CD14-positive monocyte (primary cell): ENCODE results near the gene DDX10. TPM values are rescaled to one million over a fixed set of nuclear protein-coding genes. Genes with fewer than 3 reads are reported as not detected.

Experiments used
- DNase-seq, 3 donors: peaks; one replicate each; pipeline ENCODE4 v3.0.0-alpha.2; 2011 to 2022
- H2AFZ ChIP-seq: 2 replicates; pipeline ENCODE4 v1.6.0; 2012; ENCODE audit warnings: mild to moderate bottlenecking, low read depth, low read length, inconsistent platforms; ENCODE audit not compliant: insufficient read depth, poor library complexity, severe bottlenecking
- H3K27ac ChIP-seq, 2 donors: 1 replicate in 1 of 2; 2 replicates in 1 of 2; pipeline ENCODE4 v1.5.1; 2012 to 2013; ENCODE audit warnings: low read length in 2 of 2, control low read depth in 1 of 2, inconsistent platforms in 1 of 2, low read depth in 1 of 2, mild to moderate bottlenecking in 1 of 2
- H3K27me3 ChIP-seq, 2 donors: one replicate each; pipeline versions ENCODE4 v1.6.0 to v1.6.1; 2011 to 2013; ENCODE audit warnings: low read length in 2 of 2; ENCODE audit not compliant: control insufficient read depth in 2 of 2, insufficient read depth in 2 of 2
- H3K36me3 ChIP-seq, 2 donors: replicated peaks in 1 of 2; 1 replicate in 1 of 2; 2 replicates in 1 of 2; pipeline versions ENCODE4 v1.5.1 to v1.6.1; 2012 to 2013; ENCODE audit warnings: low read length in 2 of 2, control low read depth in 1 of 2, inconsistent platforms in 1 of 2, mild to moderate bottlenecking in 1 of 2; ENCODE audit not compliant: insufficient read depth in 2 of 2, control insufficient read depth in 1 of 2
- H3K4me1 ChIP-seq, 2 donors: 1 replicate in 1 of 2; 2 replicates in 1 of 2; pipeline versions ENCODE4 v1.5.1 to v1.6.1; 2012 to 2013; ENCODE audit warnings: low read length in 2 of 2, control low read depth in 1 of 2, inconsistent platforms in 1 of 2, mild to moderate bottlenecking in 1 of 2, moderate library complexity in 1 of 2; ENCODE audit not compliant: insufficient read depth in 2 of 2, control insufficient read depth in 1 of 2
- H3K4me2 ChIP-seq: replicated peaks from 2 replicates; pipeline ENCODE3; 2012; ENCODE audit warnings: low read length, moderate library complexity, mild to moderate bottlenecking; ENCODE audit not compliant: poor library complexity, severe bottlenecking; ENCODE audit errors: extremely low read depth
- H3K4me3 ChIP-seq, 3 experiments: fragments of 200-600 bp in 1 of 3; sonication (generic) in 1 of 3; replicated peaks in 1 of 3; 1 replicate in 2 of 3; 2 replicates in 1 of 3; pipeline ENCODE4 v1.5.1; 2011 to 2013; ENCODE audit warnings: low read length in 3 of 3, mild to moderate bottlenecking in 3 of 3, control low read depth in 2 of 3, low read depth in 2 of 3, inconsistent platforms in 1 of 3, moderate library complexity in 1 of 3
- H3K79me2 ChIP-seq: 2 replicates; pipeline ENCODE4 v1.6.0; 2012; ENCODE audit warnings: mild to moderate bottlenecking, control low read depth, inconsistent platforms, low read length, moderate library complexity; ENCODE audit not compliant: insufficient read depth
- H3K9ac ChIP-seq: 2 replicates; pipeline ENCODE4 v1.6.0; 2017; ENCODE audit warnings: low read length, mild to moderate bottlenecking; ENCODE audit not compliant: insufficient read depth, poor library complexity, severe bottlenecking
- H3K9me3 ChIP-seq, 2 donors: replicated peaks in 1 of 2; 1 replicate in 1 of 2; 2 replicates in 1 of 2; pipeline versions ENCODE4 v1.5.1 to v1.6.1; 2012 to 2013; ENCODE audit warnings: low read length in 2 of 2, control low read depth in 1 of 2; ENCODE audit not compliant: control insufficient read depth in 1 of 2, insufficient read depth in 1 of 2
- H4K20me1 ChIP-seq: 2 replicates; pipeline ENCODE4 v1.6.0; 2012; ENCODE audit warnings: mild to moderate bottlenecking, low read length, control low read depth, moderate library complexity; ENCODE audit not compliant: insufficient read depth
- H3K27ac Mint-ChIP-seq, 7 donors: one replicate each; pipeline ENCODE4 v1.8.0; 2020; ENCODE audit warnings: mild to moderate bottlenecking in 7 of 7, mixed read lengths in 7 of 7, moderate library complexity in 6 of 7, inconsistent platforms in 2 of 7
- H3K27me3 Mint-ChIP-seq, 3 donors: one replicate each; pipeline ENCODE4 v1.8.0; 2021 to 2022; ENCODE audit warnings: low read depth in 3 of 3, mild to moderate bottlenecking in 3 of 3, mixed read lengths in 3 of 3, moderate library complexity in 3 of 3, inconsistent platforms in 1 of 3
- H3K36me3 Mint-ChIP-seq, 2 donors: one replicate each; pipeline ENCODE4 v1.8.0; 2020; ENCODE audit warnings: mixed read lengths in 2 of 2, inconsistent platforms in 1 of 2, mild to moderate bottlenecking in 1 of 2
- H3K4me1 Mint-ChIP-seq: one replicate; pipeline ENCODE4 v1.8.0; 2020; ENCODE audit warnings: mild to moderate bottlenecking, mixed read lengths
- H3K4me3 Mint-ChIP-seq, 2 donors: one replicate each; pipeline ENCODE4 v1.8.0; 2020; ENCODE audit warnings: mild to moderate bottlenecking in 2 of 2, mixed read lengths in 2 of 2, moderate library complexity in 1 of 2
- H3K9me3 Mint-ChIP-seq, 7 donors: one replicate each; pipeline ENCODE4 v1.8.0; 2020 to 2022; ENCODE audit warnings: mixed read lengths in 7 of 7, mild to moderate bottlenecking in 6 of 7, moderate library complexity in 6 of 7, inconsistent platforms in 2 of 7
- WGBS: methylation state at CpG from one replicate; pipeline ENCODE4 v1.1.5; 2013; ENCODE audit warnings: missing lambda C conversion rate; ENCODE audit not compliant: insufficient coverage; 5-methylcytosine and 5-hydroxymethylcytosine counted together
- intact Hi-C, 2 donors: fragments of 100-400 bp; cut with micrococcal nuclease; formaldehyde crosslinking; loops; one replicate each; pipeline versions ENCODE4 v1.15.0 to v1.15.1; 2023
- polyA plus RNA-seq, 3 donors: library from polyadenylated mRNA; depleted of rRNA in 1 of 3; unstranded in 2 of 3; stranded (reverse) in 1 of 3; fragments of 300-500 nt in 2 of 3; fragments of >200 nt in 1 of 3; fragmentation: Illumina TruSeq in 2 of 3; gene quantifications; 1 replicate in 2 of 3; 2 replicates in 1 of 3; pipeline ENCODE4 v1.2.3, GENCODE V29; 2012 to 2021
- TF ChIP-seq, protein P1 (sequence below): fragments of 200-600 bp; IDR thresholded peaks from one replicate; pipeline ENCODE4 v1.8.0; 2022; ENCODE audit warnings: antibody characterized with exemption, mild to moderate bottlenecking

DDX10 gene
- polyA plus RNA-seq, 3 donors, result 5.0 to 6.3 (median 5.3) TPM

- Histone ChIP-seq H3K4me3 (no peak overlapping the region), H3K4me1 (no peaks in the 10 kb centered on the region), H3K27ac (no peak overlapping the region), H2AFZ (no peak overlapping the region), H3K27me3 (no peaks in the 10 kb centered on the region), H3K79me2 (no peaks in the 10 kb centered on the region), H3K9ac (no peak overlapping the region), H4K20me1 (no peaks in the 10 kb centered on the region), H3K4me2 (no peak overlapping the region), H3K9me3 (no peaks in the 10 kb centered on the region), H3K36me3 (no peaks in the 10 kb centered on the region)
- TF ChIP-seq, protein P1, sequence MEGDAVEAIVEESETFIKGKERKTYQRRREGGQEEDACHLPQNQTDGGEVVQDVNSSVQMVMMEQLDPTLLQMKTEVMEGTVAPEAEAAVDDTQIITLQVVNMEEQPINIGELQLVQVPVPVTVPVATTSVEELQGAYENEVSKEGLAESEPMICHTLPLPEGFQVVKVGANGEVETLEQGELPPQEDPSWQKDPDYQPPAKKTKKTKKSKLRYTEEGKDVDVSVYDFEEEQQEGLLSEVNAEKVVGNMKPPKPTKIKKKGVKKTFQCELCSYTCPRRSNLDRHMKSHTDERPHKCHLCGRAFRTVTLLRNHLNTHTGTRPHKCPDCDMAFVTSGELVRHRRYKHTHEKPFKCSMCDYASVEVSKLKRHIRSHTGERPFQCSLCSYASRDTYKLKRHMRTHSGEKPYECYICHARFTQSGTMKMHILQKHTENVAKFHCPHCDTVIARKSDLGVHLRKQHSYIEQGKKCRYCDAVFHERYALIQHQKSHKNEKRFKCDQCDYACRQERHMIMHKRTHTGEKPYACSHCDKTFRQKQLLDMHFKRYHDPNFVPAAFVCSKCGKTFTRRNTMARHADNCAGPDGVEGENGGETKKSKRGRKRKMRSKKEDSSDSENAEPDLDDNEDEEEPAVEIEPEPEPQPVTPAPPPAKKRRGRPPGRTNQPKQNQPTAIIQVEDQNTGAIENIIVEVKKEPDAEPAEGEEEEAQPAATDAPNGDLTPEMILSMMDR, result no peak
- no peak for DNase-seq
- H3K4me1 Mint-ChIP-seq, result peaks cover 13% of the 10 kb centered on the region
- intact Hi-C loops, result no loop called here
- peaks cover 0 to 2% (median 1%) of the 10 kb centered on the region in 3 donors for H3K27me3 Mint-ChIP-seq
- no peaks in the 10 kb centered on the region for H3K36me3 Mint-ChIP-seq
- WGBS, result no CpG with 5 or more reads among the region's 5 CpGs
- H3K4me3 Mint-ChIP-seq, result no peak overlapping the region
- H3K27ac Mint-ChIP-seq, result no peak overlapping the region
- peaks cover 0 to 4% (median 0%) of the 10 kb centered on the region in 7 donors for H3K9me3 Mint-ChIP-seq
Measured at GRCh38 chr11:108786281-108786990, 121.6 kb downstream of the DDX10 start.

DNA sequence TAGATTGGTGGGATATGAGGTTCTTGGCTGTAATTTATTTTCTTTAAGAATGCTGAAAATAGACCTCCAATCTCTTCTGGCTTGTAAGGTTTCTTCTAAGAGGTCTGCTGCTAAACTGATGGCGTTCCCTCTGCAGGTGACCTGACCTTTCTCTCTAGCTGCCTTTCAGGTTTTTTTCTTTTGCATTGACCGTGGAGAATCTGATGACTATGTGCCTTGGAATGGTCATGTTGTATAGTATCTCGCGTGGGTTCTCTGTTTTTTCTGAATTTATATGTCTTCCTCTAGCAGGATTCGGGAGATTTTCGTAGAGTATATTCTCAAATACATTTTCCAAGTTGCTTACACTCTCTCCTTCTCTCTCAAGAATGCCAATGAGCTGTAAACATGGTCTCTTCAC is 122.2 kb downstream of the DDX10 start:
- H3K9me3 ChIP-seq, result no peaks in the 10 kb centered on the region
- H3K79me2 ChIP-seq, result no peaks in the 10 kb centered on the region
- H3K36me3 ChIP-seq, result no peaks in the 10 kb centered on the region
- Mint-ChIP-seq H3K27me3 (peaks cover 0 to 2% (median 1%) of the 10 kb centered on the region in 3 donors), H3K9me3 (peaks cover 0 to 4% (median 0%) of the 10 kb centered on the region in 7 donors), H3K4me1 (peaks cover 13% of the 10 kb centered on the region), H3K27ac (no peak overlapping the region), H3K4me3 (no peak overlapping the region), H3K36me3 (no peaks in the 10 kb centered on the region)
- no peak overlapping the region for H3K4me3 ChIP-seq
- no peaks in the 10 kb centered on the region for H4K20me1 ChIP-seq
- no CpG with 5 or more reads among the region's 6 CpGs for WGBS
- H2AFZ ChIP-seq, result no peak overlapping the region
- H3K9ac ChIP-seq, result no peak overlapping the region
- H3K27me3 ChIP-seq, result no peaks in the 10 kb centered on the region
- no peak overlapping the region for H3K4me2 ChIP-seq
- H3K4me1 ChIP-seq, result no peaks in the 10 kb centered on the region
- no peak overlapping the region for H3K27ac ChIP-seq
- TF ChIP-seq, protein P1, result no peak
- intact Hi-C loops, result no loop called here
- no peak for DNase-seq
